Thyroid gland (tissue), 4 donors: ENCODE results near the gene EIF5. TPM values are rescaled to one million over a fixed set of nuclear protein-coding genes. Genes with fewer than 3 reads are reported as not detected.

Experiments used
- DNase-seq, 2 donors: peaks; one replicate each; pipeline ENCODE4 v3.0.0-alpha.2; 2019
- H3K27ac ChIP-seq, 3 donors: fragments of 200-600 bp; sonication (generic); 1 replicate in 2 of 3; 2 replicates in 1 of 3; pipeline ENCODE4 v1.5.1; 2016 to 2019; ENCODE audit warnings: mild to moderate bottlenecking in 1 of 3, moderate library complexity in 1 of 3
- H3K27me3 ChIP-seq: fragments of 200-600 bp; sonication (generic); one replicate; pipeline ENCODE4 v1.5.1; 2019
- H3K36me3 ChIP-seq, 2 donors: fragments of 200-600 bp; sonication (generic); one replicate each; pipeline ENCODE4 v1.5.1; 2016 to 2019
- H3K4me1 ChIP-seq, 2 donors: fragments of 200-600 bp; sonication (generic); one replicate each; pipeline ENCODE4 v1.5.1; 2017 to 2019
- H3K4me3 ChIP-seq, 3 donors: fragments of 200-600 bp; sonication (generic); replicated peaks in 1 of 3; 1 replicate in 2 of 3; 2 replicates in 1 of 3; pipeline ENCODE4 v1.5.1; 2016; ENCODE audit warnings: mild to moderate bottlenecking in 1 of 3
- H3K9me3 ChIP-seq: fragments of 200-600 bp; sonication (generic); one replicate; pipeline ENCODE4 v1.5.1; 2017
- POLR2A ChIP-seq, 2 donors: fragments of 450-650 bp; IDR thresholded peaks; one replicate each; pipeline ENCODE4 v1.6.1; 2017; ENCODE audit warnings: antibody characterized with exemption in 2 of 2, mild to moderate bottlenecking in 2 of 2, moderate library complexity in 1 of 2
- WGBS, 2 donors: methylation state at CpG; one replicate each; pipeline ENCODE4 v1.1.5; 2017; 5-methylcytosine and 5-hydroxymethylcytosine counted together
- intact Hi-C: fragments of 100-400 bp; cut with DNase I; formaldehyde crosslinking; loops from one replicate; pipeline ENCODE4 v1.15.1; 2023
- total RNA-seq, 4 donors: library from RNA; depleted of rRNA; stranded (reverse); fragments of >200 nt; gene quantifications; one replicate each; pipeline ENCODE4 v1.2.3, GENCODE V29; 2016
- TF ChIP-seq, protein P1 (sequence below), 6 experiments: fragments of 200-600 bp in 3 of 6; fragments of 450-650 bp in 3 of 6; sonication (generic) in 3 of 6; IDR thresholded peaks; one replicate each; pipeline ENCODE4 v1.5.1; 2016 to 2019; ENCODE audit warnings: antibody characterized with exemption in 6 of 6, mild to moderate bottlenecking in 2 of 6, inconsistent platforms in 1 of 6, moderate library complexity in 1 of 6

Gene EIF5
- 100 to 1,000 TPM; 257 to 428 (median 329) TPM for total RNA-seq

- Histone ChIP-seq H3K4me3 (peak within 1 kb of the TSS; percentile 98 to 99 (median 98)), H3K36me3 (peaks cover 34% of the 10 kb centered on the region in 2 donors), H3K9me3 (no peaks in the 10 kb centered on the region), H3K27me3 (no peaks in the 10 kb centered on the region), H3K4me1 (peaks cover 22 to 36% of the 10 kb centered on the region in 2 donors), H3K27ac (peak within 1 kb of the TSS; percentile 99 to 100 (median 100))
- peak; percentile 94 to 99 for TF ChIP-seq POLR2A (IDR thresholded peaks at IDR 0.05)
- TF ChIP-seq, protein P1, sequence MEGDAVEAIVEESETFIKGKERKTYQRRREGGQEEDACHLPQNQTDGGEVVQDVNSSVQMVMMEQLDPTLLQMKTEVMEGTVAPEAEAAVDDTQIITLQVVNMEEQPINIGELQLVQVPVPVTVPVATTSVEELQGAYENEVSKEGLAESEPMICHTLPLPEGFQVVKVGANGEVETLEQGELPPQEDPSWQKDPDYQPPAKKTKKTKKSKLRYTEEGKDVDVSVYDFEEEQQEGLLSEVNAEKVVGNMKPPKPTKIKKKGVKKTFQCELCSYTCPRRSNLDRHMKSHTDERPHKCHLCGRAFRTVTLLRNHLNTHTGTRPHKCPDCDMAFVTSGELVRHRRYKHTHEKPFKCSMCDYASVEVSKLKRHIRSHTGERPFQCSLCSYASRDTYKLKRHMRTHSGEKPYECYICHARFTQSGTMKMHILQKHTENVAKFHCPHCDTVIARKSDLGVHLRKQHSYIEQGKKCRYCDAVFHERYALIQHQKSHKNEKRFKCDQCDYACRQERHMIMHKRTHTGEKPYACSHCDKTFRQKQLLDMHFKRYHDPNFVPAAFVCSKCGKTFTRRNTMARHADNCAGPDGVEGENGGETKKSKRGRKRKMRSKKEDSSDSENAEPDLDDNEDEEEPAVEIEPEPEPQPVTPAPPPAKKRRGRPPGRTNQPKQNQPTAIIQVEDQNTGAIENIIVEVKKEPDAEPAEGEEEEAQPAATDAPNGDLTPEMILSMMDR (IDR thresholded peaks at IDR 0.05): peak in 4 of 6 experiments; percentile 9 to 59 (median 54)
- intact Hi-C loops: no loop called here
- DNase-seq: peak; percentile 99
- 0 to 1% methylated on average over 27 to 36 of the region's 103 CpGs for WGBS, 2 donors
Observed at GRCh38 chr14:103333754-103334643, at the start of gene EIF5. Gene EIF5, plus strand, starts transcription at chr14:103334237. Its CDS starts 1,624 bp downstream, at chr14:103335861.

- H3K9me3 ChIP-seq: no peaks in the 10 kb centered on the region
- DNase-seq: no peak
- no peaks in the 10 kb centered on the region for H3K27me3 ChIP-seq
- no peak overlapping the region for H3K27ac ChIP-seq
- 74 to 76% methylated on average over 9 of the region's 9 CpGs for WGBS, 2 donors
- intact Hi-C loops: no loop called here
- no peak overlapping the region for H3K4me3 ChIP-seq
- H3K36me3 ChIP-seq: no peaks in the 10 kb centered on the region
- H3K4me1 ChIP-seq: no peaks in the 10 kb centered on the region
- TF ChIP-seq, protein P1 (IDR thresholded peaks at IDR 0.05): no peak
- no peak for TF ChIP-seq POLR2A (IDR thresholded peaks at IDR 0.05)
Observed at GRCh38 chr14:103284574-103285467, 49.2 kb upstream of the EIF5 start.

DNA sequence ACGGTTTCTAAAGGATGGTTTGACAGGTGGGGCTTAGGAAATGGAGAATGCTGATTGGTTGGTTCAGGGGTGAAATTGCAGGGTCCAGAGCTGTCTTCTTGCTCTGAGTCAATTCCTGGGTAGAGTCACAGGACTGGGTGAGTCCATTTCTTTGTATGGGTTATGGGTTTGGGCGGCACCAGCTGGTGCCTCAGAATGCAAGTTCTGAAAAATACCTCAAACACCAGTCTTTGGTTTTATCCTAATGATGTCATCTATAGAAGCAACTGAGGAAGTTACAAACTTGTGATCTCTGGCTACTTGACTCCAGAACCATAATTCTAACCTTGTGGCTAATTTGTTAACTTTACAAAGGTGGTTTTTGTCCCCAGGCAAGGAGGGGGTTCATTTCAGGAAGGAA, 47.6 kb upstream of the EIF5 start:
- intact Hi-C loops: no loop called here
- no peak for DNase-seq
- TF ChIP-seq POLR2A (IDR thresholded peaks at IDR 0.05): no peak
- TF ChIP-seq, protein P1 (IDR thresholded peaks at IDR 0.05): no peak
- Histone ChIP-seq H3K27ac (no peak overlapping the region), H3K4me1 (no peaks in the 10 kb centered on the region), H3K27me3 (no peaks in the 10 kb centered on the region), H3K9me3 (no peaks in the 10 kb centered on the region), H3K4me3 (no peak overlapping the region), H3K36me3 (no peaks in the 10 kb centered on the region)
- 83 to 92% methylated on average over 2 of the region's 2 CpGs for WGBS, 2 donors

- Histone ChIP-seq H3K4me1 (no peaks in the 10 kb centered on the region), H3K9me3 (no peaks in the 10 kb centered on the region), H3K4me3 (no peak overlapping the region), H3K27ac (no peak overlapping the region), H3K27me3 (no peaks in the 10 kb centered on the region), H3K36me3 (no peaks in the 10 kb centered on the region)
- WGBS, 2 donors: 80 to 85% methylated on average over 18 to 20 of the region's 20 CpGs
- DNase-seq: no peak
- intact Hi-C loops: no loop called here
- no peak for TF ChIP-seq POLR2A (IDR thresholded peaks at IDR 0.05)
- TF ChIP-seq, protein P1 (IDR thresholded peaks at IDR 0.05): no peak
Observed at GRCh38 chr14:103286968-103287850, 46.8 kb upstream of the EIF5 start.
